LNCaP clone FGC (cell line): ENCODE results near the gene VTCN1.
A peak's percentile ranks its signal among the peaks of the same experiment; 100 is the strongest.
"Not testable (repeated sequence)": the region's sequence is repeated elsewhere in the genome, so short reads cannot be mapped to it uniquely, and the experiment has no call there.

Experiments used
- DNase-seq: peaks from one replicate; pipeline ENCODE4 v3.0.0-alpha.2; 2011; ENCODE audit warnings: low read depth
- H3K4me3 ChIP-seq: 2 replicates; pipeline ENCODE4 v1.5.1; 2011; ENCODE audit warnings: mild to moderate bottlenecking, low read depth, low read length, control low read depth
- TF ChIP-seq, protein P1 (sequence below): IDR thresholded peaks from 2 replicates; pipeline ENCODE4 v1.5.1; 2012; ENCODE audit warnings: mild to moderate bottlenecking; ENCODE audit not compliant: control insufficient read depth, insufficient read depth; ENCODE audit errors: extremely low read depth

Gene VTCN1

DNA sequence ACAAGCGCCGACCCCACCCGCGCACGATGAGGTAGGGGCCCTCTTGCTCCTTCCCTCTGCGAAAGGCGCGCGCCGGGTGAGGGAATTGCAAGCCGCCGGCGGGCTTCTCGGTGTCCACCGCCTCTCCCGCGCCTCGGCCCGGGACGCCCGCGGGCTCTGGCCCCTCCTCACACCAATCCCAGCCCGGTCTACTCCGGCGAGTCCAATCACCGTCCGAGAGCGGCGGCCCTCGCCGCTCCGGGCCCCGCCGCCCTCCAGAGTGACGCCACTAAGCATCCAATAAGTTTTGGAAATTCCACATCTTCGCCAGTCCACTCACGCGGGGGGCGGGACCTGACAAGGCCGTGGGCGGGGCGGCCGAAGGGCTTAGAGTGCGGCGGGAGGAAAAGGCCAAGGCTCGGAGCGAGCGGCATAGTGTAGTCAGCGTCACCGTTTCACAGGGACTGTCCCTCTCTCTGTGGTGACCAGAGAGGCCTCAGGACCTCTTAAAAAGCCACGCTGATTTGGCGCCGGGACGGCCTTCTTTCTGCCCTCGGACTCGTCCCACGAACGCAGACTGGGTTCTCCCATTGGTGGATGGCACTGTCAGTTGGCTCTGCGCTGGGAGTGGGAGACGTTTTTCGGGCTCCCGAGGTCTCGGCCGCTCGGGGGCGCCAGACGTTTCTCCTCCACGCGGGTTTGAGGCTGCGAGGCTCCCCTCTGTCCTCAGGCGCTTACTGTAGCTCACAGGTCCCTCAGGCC is 89.0 kb downstream of the VTCN1 start, which contains the start of gene TRIM45:
TSS of gene TRIM45 (minus strand) at position 161 of the 741 bp plus-strand sequence. CDS start 548 bp downstream, outside the sequence.
- peak within 1 kb of the TSS; percentile 71 for H3K4me3 ChIP-seq
- TF ChIP-seq, protein P1, sequence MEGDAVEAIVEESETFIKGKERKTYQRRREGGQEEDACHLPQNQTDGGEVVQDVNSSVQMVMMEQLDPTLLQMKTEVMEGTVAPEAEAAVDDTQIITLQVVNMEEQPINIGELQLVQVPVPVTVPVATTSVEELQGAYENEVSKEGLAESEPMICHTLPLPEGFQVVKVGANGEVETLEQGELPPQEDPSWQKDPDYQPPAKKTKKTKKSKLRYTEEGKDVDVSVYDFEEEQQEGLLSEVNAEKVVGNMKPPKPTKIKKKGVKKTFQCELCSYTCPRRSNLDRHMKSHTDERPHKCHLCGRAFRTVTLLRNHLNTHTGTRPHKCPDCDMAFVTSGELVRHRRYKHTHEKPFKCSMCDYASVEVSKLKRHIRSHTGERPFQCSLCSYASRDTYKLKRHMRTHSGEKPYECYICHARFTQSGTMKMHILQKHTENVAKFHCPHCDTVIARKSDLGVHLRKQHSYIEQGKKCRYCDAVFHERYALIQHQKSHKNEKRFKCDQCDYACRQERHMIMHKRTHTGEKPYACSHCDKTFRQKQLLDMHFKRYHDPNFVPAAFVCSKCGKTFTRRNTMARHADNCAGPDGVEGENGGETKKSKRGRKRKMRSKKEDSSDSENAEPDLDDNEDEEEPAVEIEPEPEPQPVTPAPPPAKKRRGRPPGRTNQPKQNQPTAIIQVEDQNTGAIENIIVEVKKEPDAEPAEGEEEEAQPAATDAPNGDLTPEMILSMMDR, result peak; percentile 70
- DNase-seq, result peak; percentile 90

DNA sequence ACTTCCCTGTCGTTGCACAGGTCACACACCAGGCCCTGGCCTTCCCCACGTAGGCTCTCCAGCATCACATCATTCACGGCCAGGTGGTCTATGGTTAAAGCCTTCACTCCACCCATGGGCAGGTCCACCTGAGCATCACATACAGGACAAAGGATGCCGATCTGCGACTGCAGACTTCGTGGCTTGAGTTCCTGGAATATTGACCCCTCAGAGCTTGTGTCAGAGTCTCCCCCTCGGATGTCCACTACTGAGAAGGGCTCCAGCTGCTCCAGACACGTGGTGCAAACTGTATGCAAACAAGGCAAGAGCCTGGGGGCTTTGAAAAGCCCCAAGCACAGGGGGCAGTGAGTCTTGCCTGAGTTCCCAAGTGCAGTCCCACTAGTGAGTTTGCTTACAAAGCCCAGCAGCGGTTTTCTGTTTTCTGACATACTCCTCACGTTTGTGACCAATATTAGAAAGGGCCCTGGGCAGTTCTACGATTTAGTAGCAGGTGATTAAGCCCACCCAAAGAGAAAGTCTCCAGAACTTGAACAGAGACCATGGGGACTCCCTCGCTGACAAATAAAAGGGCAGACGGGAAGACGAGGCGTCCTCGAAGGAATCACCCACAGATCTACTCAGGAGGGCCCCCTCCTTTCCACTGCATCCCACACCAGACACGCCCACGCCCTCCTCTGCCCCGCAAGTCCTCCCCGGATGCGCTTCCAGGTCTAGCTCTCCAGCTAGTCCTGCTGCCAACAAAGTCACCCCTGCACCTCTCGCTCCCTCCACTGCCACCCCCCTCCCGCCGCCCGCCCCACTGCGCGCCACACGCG is 89.7 kb downstream of the VTCN1 start:
- TF ChIP-seq, protein P1, result no peak
- H3K4me3 ChIP-seq, result peak overlapping the region; percentile 71
- no peak for DNase-seq

DNA sequence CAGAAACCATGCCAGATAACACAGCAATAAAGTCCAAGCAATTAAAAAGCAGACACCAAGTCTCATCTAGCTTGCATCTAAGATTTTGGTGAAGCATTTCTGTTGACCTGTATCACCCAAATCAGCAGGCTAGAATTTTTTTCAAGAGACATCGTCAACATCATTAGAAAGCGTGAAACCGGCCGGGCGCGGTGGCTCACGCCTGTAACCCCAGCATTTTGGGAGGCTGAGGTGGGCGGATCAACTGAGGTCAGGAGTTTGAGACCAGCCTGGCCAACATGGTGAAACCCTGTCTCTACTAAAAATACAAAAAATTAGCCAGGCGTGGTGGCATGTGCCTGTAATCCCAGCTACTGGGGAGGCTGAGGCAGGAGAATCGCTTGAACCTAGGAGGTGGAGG is 91.6 kb downstream of the VTCN1 start:
- H3K4me3 ChIP-seq, DNase-seq: not testable (repeated sequence)

DNA sequence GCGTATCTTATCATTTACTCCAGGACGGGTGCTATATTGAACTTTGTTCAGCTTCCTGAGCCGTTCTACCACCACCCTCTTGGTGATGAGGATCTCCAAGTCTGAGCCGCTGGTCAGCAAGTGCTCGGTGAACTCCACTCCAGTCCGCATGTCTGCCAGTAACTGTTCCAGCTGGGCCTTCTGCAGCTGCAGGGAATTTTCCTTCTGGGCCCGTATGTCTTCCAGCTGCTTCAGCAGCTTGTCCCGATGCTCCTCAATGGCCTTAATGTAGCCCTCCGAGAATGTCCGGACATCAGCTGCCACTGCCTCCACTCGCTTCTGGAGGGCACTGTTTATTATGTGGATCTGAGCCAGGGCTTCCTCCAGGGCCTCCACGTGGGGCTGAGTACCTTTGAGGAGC is 92.6 kb downstream of the VTCN1 start:
- TF ChIP-seq, protein P1, result no peak
- no peak for DNase-seq
- no peak overlapping the region for H3K4me3 ChIP-seq

DNA sequence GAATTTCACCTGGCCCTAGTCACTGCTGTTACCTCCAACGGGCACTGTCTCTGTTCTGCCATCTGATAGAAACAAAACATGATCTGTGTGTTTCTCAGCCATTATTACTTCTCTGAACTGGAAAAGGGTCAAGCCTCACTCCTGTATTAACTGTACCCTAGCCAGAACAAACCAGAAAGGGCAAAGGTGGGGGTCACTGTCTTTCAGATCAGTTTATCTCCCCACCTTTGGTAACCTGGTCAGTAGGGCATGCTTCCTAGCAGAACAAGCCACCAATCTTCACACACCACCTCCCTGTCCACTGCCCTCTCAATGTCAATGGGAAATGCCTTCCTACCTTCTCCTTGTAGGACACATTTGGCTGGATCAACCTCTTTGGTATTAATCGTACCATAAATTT is 93.0 kb downstream of the VTCN1 start:
- DNase-seq, result no peak
- TF ChIP-seq, protein P1, result no peak
- H3K4me3 ChIP-seq, result no peak overlapping the region

DNA sequence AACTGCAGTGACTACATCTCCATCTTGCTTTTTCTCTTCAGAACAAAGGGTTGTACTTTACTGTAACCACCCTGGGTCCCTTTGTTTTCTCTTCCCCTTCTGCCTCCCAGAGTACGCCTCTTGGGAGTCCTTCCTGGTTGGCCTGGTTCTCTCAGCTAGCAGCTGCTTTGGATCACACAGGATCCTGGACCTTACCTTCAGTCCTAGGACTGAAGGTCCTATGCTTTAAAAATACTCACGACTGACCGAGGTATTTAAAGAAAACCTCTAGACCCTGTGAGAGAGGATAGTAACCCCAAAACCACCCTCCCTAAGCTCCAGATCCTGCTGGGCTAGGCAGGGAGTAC is 94.0 kb downstream of the VTCN1 start:
- TF ChIP-seq, protein P1, result no peak
- H3K4me3 ChIP-seq, result no peak overlapping the region
- DNase-seq, result no peak

DNA sequence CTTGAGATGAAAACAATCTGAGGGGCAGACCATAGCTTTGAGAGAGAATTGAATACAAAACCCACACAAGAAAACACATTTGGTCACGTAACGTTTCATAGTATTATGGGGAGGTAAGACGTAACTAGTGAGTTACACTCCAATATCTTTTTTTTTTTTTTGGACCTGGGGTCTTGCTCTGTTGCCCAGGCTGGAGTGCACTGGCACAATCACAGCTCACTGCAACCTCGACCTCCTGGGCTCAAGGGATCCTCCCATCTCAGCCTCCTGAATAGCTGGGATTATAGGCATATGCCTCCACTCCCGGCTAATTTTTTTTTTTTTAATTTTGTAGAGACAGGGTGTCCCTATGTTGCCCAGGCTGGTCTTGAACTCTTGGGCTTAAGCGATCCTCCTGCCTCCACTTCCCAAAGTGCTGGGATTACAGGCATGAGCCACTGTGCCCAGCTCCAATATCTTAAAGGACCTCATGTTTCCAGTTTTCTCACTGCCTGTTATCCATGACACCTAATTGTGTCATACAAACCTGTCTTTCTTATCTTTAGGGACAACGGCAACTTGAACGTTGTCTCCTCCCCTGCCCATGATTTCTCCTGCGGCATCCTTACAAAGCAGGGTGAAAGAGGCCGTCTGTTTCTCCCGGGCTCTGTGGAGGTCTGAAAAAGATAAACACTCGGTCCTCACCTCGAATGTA is 94.5 kb downstream of the VTCN1 start:
- H3K4me3 ChIP-seq, result no peak overlapping the region
- TF ChIP-seq, protein P1, result no peak
- no peak for DNase-seq
